Left hindlimb (tissue), 1 donor: ENCODE measurements around the gene ZNF616.
"Not testable (repeated sequence)": the region's sequence is repeated elsewhere in the genome, so short reads cannot be mapped to it uniquely, and the experiment has no call there.

Experiments
- DNase-seq: peaks from one replicate; pipeline ENCODE4 v3.0.0-alpha.2; 2018

The ZNF616 gene

DNA sequence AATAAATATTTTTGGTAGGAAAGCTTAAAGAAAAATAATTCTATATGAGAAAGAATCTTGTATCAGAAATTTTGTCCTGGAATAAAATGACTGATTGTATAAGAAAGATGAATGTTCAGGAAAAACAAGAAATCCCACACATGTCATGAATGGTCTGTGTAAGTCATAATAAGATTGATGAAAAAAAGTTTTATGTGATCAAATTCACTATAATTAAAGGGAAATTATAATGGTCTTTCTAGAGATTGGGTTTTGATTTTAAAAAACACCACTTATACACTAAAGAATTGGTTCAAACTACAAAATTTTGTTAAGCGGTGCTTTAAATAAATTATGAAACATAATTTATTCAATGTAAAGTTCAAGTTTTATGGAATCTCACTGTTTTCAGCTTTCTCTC lies 37.0 kb downstream of the ZNF616 start:
- DNase-seq = no peak

DNA sequence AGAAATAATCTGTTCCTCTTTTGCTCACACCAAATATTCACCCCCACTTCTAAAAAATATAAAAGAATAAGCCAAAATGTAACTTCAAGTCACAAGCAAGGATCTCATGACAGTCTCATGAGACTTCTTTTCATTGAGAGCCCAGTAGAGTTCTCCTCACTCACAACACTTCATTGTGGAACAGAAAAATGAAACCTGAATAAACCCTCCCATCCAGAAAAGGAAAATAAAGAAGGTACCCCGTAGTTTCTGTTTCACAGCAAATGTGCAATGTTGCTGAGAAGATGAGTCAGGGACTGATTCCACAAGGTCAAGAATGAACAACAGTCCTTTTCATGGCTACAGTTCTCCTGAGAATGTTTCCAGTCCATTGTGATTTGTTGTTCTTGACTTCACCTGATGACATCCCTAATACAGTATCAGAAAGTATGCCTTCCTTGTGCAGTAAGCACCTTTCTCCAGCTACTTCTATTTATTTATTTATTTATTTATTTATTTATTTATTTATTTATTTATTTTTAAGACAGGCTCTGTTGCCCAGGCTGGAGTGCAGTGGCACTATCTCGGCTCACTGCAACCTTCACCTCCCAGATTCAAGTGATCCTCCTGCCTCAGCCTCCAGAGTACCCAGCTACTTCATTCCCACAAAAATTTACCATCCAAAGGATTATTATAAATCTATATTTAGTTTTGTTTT lies 37.7 kb downstream of the ZNF616 start:
- DNase-seq = no peak

DNA sequence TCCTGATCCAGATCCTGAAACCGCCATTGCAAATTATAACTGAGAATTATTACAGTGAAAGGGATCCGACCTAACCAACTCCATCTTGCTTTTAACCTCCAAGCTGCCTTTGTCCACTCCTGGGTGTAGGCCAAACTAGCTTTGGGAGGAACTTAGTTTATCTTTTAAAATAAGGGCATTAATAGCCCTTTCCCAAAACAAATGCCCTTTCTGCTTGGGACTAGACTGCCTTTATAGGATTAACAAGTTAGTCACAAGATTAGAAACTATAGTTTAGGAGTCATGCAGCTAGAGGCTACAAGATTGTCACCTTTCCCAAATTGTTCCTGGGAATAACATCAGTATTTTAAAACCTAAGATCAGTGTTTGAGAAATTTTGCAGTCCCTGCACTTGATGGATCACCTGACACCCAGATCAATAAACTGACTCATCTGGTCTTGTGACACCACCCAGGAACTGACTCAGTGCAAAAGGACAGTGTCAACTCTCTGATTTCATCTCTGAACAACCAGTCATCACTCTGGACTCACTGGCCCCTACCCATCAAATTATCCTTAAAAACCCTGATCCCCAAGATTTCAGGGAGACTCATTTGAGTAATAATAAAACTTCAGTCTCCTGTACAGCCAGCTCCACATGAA lies 40.1 kb downstream of the ZNF616 start:
- DNase-seq = no peak

DNA sequence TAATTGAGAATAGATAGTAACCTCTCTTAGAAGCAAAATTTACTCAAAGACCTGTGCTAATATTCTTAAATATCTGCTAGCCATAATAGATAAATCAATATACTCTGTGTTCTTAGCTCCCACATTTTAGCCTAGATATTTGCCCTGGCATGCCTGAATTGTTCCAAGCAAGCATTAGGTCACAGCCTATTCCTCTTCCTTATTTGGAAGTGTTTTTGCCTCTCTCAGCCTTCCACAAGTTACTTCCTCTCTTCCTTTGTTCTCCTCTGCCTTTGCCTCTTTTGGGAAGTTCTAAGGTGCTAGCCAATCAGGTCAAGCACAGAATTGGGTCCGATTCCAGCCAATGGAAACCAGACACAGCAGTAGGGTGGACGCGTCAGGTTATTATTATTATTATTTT lies 43.3 kb downstream of the ZNF616 start:
- DNase-seq = not testable (repeated sequence)

DNA sequence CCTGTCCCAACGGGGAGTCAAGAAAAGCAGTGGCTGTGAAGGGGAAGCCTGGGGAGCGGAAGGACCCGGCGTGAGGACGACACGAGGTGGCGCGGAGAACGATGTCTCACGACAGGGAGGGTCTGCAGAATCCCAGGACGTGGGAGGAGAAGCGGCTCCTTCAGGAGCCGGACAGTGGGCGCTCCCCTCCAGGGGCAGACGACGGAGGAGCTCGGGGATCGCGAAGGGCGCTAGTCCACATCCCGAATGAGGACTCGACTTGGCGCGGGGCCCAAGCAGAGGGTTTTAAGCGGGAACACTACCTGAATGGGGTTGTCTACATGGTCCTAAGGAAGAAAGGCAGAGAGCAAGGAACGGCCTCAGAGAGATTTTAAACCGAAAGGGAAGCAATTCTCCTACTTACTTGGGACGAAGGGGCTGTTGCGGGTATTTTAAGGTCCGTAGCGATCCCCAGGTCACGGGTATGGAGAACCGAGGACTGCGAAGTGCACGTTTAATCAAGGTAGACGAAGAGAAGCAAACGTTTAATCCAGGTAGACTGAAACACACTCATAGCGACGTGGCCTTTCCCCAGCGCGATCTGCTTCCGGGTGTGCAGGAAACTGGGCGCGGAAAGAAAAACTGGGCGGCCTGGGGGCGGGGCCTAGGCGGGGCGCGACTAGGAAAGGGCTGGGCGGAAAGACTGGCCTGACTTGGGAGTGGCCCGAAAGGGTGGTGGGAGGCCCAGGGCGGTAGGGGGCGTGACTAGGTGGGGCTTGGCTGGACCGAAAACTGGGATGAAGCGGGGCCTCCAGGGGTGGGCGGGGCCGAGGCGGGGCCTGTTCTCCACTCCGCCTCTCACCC lies 44.3 kb downstream of the ZNF616 start, which contains the start of gene ZNF841:
TSS of gene ZNF841 (minus strand) at position 594 of the 843 bp plus-strand sequence. CDS start 10,964 bp downstream, outside the sequence.
- DNase-seq = peak; percentile 97

DNA sequence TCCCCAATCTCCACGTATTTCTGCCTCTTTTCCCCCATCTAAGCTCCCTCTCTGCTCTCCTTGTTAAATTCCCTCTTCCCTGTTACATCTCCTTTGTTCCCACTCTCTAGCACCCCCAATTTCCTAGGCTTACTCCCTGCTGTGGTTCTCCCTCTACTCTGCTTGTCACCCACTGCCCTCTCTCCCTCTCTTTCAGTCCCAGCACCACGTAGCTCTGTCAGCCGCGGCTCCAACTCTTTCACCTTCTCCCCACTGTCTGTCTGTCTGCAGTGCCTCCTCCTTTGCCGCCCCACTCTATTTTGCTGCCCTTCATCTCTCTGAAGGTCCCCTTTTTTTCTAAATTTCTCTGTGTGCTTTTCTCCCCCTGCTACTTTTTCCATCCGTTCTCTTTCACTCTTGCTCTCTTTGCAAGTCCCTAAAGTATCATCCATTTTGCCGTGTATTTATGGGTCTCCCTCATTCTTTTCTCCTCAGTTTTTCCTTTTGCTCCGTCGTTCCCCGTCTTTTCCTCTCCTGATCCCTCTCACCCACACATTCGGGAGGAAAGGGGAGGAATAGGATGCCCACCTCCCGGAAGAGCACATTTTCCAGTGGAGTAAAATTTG lies 45.1 kb downstream of the ZNF616 start:
- DNase-seq = no peak

DNA sequence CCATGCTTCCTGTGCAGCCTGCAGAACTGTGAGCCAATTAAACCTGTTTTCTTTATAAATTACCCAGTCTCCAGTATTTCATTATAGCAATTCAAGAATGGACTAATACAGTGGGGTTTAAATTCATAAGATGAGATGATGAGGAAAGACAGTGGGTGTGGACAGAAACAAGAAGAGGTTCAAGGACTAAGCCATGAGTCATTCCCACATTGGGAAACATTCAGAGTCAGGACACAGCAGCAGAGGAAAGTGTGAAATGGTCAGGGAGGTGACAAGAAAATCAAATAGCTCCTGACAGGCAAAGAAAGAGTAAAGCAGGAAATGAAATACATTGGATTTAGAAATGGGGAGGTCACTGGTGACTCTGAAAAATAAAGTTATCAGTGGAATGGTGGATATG lies 53.3 kb downstream of the ZNF616 start:
- DNase-seq = no peak

DNA sequence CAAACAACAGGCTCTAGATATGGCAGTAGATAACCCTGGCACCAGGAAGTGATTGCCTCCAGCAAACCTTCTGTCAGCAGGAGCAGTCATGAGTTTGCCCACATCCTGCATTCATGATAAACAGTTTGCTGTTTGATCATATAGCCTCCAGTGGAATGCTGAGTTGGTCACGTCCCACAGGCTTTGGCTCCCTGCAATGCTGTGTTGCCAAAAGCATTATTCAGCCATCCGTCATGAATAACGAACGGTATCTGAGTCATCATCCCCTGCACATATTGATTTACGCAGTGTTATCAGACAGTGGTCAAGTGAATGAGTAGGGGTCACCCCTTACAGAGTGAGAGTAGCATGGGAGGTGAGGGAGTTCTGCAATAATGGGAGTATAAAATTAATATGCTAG lies 69.2 kb downstream of the ZNF616 start:
- no peak for DNase-seq

DNA sequence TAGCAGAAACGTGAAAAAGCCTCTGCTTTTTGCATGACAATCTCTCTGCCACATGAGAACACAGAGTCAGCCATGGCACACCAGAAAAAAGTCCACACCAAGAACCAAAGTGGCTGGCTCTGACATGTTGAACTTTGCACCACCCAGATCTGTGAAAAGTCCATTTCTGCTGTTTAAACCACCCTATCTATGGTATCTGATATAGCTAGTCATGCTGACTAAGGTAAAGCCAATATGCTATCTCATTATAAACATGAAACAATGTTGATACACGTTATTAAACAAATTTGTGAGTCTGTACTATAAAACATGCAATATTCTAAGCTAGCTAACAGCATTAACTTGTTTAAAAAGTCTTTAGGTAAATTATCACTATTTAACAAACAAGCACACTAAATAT lies 70.1 kb downstream of the ZNF616 start:
- DNase-seq = no peak

DNA sequence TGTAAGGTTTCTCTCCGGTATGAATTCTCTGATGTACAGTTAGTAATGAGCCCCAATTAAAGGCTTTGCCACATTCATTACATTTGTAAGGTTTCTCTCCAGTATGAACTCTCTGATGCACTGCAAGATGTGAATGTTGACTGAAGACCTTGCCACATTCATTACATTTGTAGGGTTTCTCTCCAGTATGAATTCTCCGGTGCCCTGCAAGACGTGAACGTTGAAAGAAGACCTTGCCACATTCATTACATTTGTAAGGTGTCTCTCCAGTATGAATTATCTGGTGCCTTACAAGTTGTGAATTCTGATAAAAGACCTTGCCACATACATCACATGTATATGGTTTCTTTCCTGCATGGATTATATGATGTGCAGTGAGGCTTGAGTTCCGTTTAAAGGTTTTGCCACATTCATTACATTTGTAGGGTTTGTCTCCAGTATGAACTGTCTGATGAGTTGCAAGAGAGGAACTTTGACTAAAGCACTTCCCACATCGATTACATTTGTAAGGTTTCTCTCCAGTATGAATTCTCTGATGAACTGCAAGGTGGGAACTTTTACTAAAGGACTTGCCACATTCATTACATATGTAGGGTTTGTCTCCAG lies 73.4 kb downstream of the ZNF616 start:
- DNase-seq = no peak

DNA sequence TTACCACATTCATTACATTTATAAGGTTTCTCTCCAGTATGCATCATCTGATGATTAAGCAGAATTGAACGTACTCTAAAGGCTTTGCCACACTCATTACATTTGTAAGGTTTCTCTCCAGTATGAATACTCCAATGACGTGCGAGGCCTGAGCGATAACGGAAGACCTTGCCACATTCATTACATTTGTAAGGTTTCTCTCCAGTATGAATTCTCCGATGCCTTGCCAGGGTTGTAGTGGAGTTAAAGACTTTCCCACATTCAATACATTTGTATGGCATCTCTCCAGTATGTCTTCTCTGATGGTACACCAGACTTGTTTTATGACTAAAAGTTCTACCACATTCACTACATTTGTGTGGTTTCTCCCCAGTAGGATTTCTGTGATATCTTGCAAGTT lies 74.3 kb downstream of the ZNF616 start:
- no peak for DNase-seq
